Naive B cell (primary cell): ENCODE results near the gene PHACTR1. TPM values are rescaled to one million over a fixed set of nuclear protein-coding genes. Genes with fewer than 3 reads are reported as not detected.

ENCODE experiments used
- ATAC-seq, 2 donors: fragments of 150-1000 bp; cut with Tn5 transposase; 2 replicates each; pipeline ENCODE4 v1.10.0; 2021; ENCODE audit warnings: low read depth in 2 of 2, mild to moderate bottlenecking in 2 of 2, moderate library complexity in 2 of 2
- DNase-seq: peaks from one replicate; pipeline ENCODE4 v3.0.0; 2022
- H3K27ac Mint-ChIP-seq, 6 donors: one replicate each; pipeline ENCODE4 v1.8.0; 2020 to 2022; ENCODE audit warnings: mild to moderate bottlenecking in 6 of 6, mixed read lengths in 6 of 6, moderate library complexity in 5 of 6, inconsistent platforms in 2 of 6
- H3K27me3 Mint-ChIP-seq, 3 donors: one replicate each; pipeline ENCODE4 v1.8.0; 2021 to 2022; ENCODE audit warnings: mixed read lengths in 3 of 3, mild to moderate bottlenecking in 1 of 3
- H3K36me3 Mint-ChIP-seq, 2 donors: one replicate each; pipeline ENCODE4 v1.8.0; 2020 to 2022; ENCODE audit warnings: mixed read lengths in 2 of 2, inconsistent platforms in 1 of 2, mild to moderate bottlenecking in 1 of 2
- H3K4me1 Mint-ChIP-seq, 3 donors: one replicate each; pipeline ENCODE4 v1.8.0; 2020 to 2022; ENCODE audit warnings: mixed read lengths in 3 of 3, inconsistent platforms in 1 of 3, mild to moderate bottlenecking in 1 of 3, moderate library complexity in 1 of 3
- H3K4me3 Mint-ChIP-seq, 8 donors: one replicate each; pipeline ENCODE4 v1.8.0; 2020 to 2022; ENCODE audit warnings: mild to moderate bottlenecking in 8 of 8, mixed read lengths in 8 of 8, moderate library complexity in 8 of 8, inconsistent platforms in 2 of 8
- H3K9me3 Mint-ChIP-seq, 7 donors: one replicate each; pipeline ENCODE4 v1.8.0; 2020 to 2022; ENCODE audit warnings: mixed read lengths in 7 of 7, mild to moderate bottlenecking in 5 of 7, inconsistent platforms in 2 of 7, moderate library complexity in 1 of 7
- polyA plus RNA-seq, 6 donors: library from polyadenylated mRNA; unstranded; fragments of 300-500 nt; fragmentation: Illumina TruSeq; gene quantifications; one replicate each; pipeline ENCODE4 v1.2.3, GENCODE V29; 2021; ENCODE audit warnings: low read depth in 6 of 6

Gene PHACTR1
- polyA plus RNA-seq, 6 donors from 2014 or later, result 61.4 to 110 (median 75.1) TPM

GRCh38 chr6:13332349-13332706 lies 615.8 kb downstream of the PHACTR1 start:
- no peaks in the 10 kb centered on the region for H3K36me3 Mint-ChIP-seq
- no peak overlapping the region for H3K27ac Mint-ChIP-seq
- H3K4me3 Mint-ChIP-seq, result no peak overlapping the region
- H3K9me3 Mint-ChIP-seq, result no peaks in the 10 kb centered on the region
- ATAC-seq (no peak), DNase-seq (no peak)
- H3K27me3 Mint-ChIP-seq, result no peaks in the 10 kb centered on the region
- H3K4me1 Mint-ChIP-seq, result peaks cover 9 to 35% (median 20%) of the 10 kb centered on the region in 3 donors

GRCh38 chr6:13334953-13335352 lies 618.4 kb downstream of the PHACTR1 start:
- peak overlapping the region in 2 of 6 donors; percentile 67 to 84 for H3K27ac Mint-ChIP-seq
- no peaks in the 10 kb centered on the region for H3K9me3 Mint-ChIP-seq
- peaks cover 26 to 44% (median 40%) of the 10 kb centered on the region in 3 donors for H3K4me1 Mint-ChIP-seq
- ATAC-seq, result no peak
- H3K36me3 Mint-ChIP-seq, result no peaks in the 10 kb centered on the region
- no peaks in the 10 kb centered on the region for H3K27me3 Mint-ChIP-seq
- no peak for DNase-seq
- H3K4me3 Mint-ChIP-seq, result peak overlapping the region in 1 of 8 donors; percentile 37

GRCh38 chr6:13336553-13336952 lies 620.0 kb downstream of the PHACTR1 start:
- Mint-ChIP-seq H3K36me3 (no peaks in the 10 kb centered on the region), H3K9me3 (peaks cover 0 to 5% (median 0%) of the 10 kb centered on the region in 7 donors), H3K4me1 (peaks cover 37 to 55% (median 50%) of the 10 kb centered on the region in 3 donors), H3K4me3 (peak overlapping the region in 4 of 8 donors; percentile 6 to 33 (median 12)), H3K27me3 (no peaks in the 10 kb centered on the region), H3K27ac (peak overlapping the region in 3 of 6 donors; percentile 20 to 51 (median 30))
- ATAC-seq (peak; percentile 45 to 67), DNase-seq (peak; percentile 68)

- peaks cover 0 to 13% (median 2%) of the 10 kb centered on the region in 7 donors for H3K9me3 Mint-ChIP-seq
- peak; percentile 40 to 44 for ATAC-seq
- no peaks in the 10 kb centered on the region for H3K27me3 Mint-ChIP-seq
- peaks cover 43 to 56% (median 54%) of the 10 kb centered on the region in 3 donors for H3K4me1 Mint-ChIP-seq
- H3K36me3 Mint-ChIP-seq, result peaks cover 0 to 7% of the 10 kb centered on the region in 2 donors
- peak overlapping the region; percentile 10 to 88 (median 46) for H3K27ac Mint-ChIP-seq
- peak overlapping the region; percentile 7 to 76 (median 49) for H3K4me3 Mint-ChIP-seq
- DNase-seq, result no peak
Observed at GRCh38 chr6:13338038-13338437, 621.5 kb downstream of the PHACTR1 start.
